Measurements from ENCODE around the gene GAST.

Gene GAST

DNA sequence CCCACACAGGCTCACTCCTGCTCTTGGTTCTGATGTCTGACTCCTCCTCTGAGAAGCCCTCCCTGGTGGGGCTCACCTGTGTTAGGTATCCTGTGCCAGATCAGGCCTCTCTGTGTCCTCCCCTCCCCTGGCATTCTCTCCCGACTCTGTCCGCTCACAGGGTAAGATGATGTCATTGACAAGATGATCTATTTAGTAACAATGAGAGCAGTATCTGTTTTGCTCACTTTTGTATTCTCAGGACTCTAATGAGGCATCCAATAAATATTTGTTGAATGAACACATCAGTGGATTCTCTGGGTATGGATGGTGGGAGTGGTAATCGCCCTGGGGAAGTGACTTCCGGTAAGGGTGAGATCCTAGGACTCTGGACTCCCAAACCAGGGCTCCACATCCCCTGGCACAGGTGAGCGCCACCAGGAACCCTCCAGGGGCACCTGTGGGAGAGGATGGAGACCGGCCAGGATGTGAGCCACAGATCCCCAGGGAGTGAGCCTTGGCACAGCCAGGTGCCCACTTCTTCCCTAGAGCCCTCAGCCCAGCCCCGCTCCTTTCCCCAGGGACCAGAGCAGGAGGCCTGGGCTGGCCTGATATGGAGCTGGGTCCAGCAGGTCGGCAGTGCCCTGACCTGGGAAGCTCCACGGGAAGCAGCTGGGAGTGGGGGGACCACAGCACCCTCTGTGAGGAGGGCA is 27.7 kb downstream of the GAST start:
- no peak for FAIRE-seq
- DNase-seq (ENCODE audit: low spot score) = peak; percentile 33

DNA sequence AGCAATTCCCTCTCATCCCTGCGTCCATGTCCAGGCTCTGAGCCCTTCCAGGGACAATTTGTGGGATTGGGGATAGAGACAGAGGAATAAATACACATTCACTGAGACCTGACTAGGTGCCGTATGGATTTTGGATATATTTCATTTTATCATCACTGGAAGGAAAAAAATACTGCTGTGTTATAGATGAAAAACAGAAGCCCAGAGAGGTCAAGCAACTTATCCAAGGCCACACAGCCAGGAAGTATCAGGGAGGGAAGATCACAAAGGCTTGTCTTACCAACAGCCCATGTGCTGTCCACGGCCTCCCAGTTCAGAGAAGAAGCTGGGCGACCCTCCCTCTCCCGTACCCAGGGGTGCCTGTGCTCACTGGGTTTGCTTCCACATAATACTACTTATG is 28.4 kb downstream of the GAST start:
- DNase-seq (ENCODE audit: low spot score) = no peak
- no peak for FAIRE-seq

DNA sequence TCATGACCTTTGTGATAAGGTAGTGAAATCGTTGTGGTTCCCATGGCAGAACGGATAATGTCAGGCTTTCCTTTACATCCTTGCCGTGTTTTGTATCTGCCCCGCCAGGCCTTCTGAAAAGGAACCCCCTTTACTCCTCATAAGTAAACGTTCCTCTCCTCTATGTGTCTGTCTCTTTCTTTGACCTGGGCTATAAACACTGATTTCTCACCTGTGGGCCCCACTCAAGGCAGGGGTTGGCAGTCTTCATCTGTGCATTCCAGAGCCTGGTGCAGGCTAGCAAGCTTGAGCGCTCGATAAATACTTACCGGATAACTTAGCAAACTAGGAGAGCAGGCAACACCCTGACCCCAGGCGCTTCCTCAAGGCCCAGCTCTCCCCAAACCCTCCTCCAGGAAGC is 29.6 kb downstream of the GAST start:
- FAIRE-seq (no peak), DNase-seq (ENCODE audit: low spot score) (no peak)

DNA sequence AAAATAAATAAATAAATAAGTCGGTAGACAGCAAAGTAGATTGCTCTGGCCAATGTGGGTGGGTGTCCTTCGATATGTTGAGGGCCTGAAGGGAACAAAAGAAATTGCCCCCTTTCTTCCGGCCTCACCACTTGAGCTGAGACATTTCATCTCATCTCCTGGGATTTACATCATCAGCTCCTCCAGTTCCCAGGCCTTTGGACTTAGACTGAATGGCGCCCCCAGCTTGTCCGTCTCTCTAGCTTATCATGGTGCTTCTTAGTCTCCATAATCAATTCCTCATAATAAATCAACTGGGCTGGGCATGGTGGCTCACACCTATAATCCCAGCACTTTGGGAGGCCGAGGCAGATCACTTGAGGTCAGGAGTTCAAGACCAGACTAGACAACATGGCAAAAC is 36.1 kb downstream of the GAST start:
- no peak for DNase-seq (ENCODE audit: low spot score)

DNA sequence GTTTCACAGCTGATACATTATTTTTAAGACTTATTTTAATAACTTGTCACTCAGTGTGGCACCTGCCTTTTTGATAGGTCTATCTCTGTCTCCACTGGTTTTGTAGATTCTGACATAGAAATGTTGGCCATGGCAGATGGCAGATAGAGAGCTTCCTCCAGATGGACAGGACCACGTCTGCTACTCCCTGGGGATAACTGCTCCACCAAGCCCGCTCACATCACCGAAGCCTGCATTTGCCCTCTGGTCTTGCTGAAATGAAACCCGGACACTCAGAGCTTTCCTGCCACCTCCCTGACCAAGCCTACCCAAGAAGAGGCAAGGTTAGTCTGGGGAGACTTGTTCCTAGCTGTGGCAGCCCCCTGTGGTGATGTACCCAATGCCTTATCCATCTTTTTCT is 38.7 kb downstream of the GAST start:
- FAIRE-seq (no peak), DNase-seq (ENCODE audit: low spot score) (no peak)

More for the DNA sequence above, 36.1 kb downstream of the GAST start:
- no peak for FAIRE-seq

DNA sequence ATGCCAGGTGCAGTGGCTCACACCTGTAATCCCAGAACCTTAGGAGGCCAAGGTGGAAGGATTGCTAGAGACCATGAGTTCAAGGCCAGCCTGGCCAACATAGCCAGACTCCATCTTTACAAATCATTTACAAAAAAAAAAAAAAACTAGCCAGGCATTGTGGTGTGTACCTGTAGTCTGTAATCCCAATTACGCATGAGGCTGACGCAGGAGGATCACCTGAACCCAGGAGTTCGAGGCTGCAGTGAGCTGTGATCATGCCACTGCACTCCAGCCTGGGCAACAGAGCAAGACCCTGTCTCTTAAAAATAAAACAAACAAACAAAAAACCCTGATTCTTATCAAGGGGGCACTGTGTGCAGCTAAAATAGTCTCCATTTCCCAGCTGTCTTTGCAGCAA is 39.2 kb downstream of the GAST start:
- DNase-seq (ENCODE audit: low spot score) = no peak
- FAIRE-seq = no peak

DNA sequence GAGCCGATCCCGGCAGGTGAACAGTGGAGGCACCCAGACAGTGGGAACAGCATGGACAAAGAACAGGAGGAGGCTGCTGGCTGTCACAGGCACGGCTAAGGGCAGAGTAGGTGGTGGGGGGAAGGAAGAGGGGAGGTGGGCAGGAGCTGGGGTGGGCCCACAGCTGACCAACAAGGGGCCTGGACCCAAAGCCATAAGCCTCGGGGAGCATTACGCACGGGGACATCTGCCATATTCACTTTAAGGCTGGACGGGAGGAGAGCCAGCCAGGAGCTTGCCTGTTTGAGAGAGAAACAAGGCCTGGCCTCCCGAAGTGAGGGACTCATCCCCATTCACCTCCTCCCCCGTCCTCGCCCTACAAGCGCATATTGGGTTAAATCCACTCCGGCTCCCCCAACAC is 41.9 kb downstream of the GAST start:
- FAIRE-seq (no peak), DNase-seq (ENCODE audit: low spot score) (no peak)

DNA sequence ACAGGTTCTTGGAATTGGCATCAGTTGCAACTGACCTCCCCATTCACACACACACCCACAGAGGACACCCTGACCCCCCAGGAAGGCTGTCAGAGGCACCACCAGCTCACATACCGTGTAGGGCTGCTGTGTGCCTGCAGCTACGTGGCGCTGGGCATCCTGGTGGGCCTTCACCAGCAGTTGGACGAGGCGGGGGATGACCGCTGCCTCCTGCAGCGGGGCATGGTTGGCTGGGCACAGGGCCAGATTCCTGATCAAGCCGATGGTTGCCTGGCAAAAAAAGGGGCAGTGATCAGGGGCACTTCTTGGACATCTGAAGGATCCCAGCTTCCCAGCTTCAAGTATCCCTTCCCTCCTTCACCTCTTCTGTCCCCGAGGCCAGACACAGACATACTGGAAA is 46.5 kb downstream of the GAST start:
- FAIRE-seq = no peak
- DNase-seq (ENCODE audit: low spot score) = no peak

DNA sequence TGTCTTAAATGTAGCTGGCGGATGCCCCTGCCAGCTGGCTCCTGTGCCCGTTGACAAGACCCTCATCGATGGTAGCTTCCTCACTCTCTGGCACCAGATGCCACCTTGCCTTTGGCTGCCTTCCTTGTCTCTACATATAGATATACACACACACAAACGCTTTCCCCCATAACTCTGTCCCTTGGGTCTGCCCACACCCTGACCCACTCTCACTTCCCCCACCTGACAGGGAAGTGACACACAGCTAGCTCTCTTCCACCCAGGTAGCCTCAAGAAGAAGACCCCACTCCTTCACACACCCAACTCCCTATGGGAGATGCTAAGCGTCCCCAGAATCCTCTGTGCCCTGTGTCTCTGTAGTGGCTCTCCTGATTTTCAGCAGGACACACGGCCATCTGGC is 48.7 kb downstream of the GAST start:
- DNase-seq (ENCODE audit: low spot score) (no peak), FAIRE-seq (no peak)

DNA sequence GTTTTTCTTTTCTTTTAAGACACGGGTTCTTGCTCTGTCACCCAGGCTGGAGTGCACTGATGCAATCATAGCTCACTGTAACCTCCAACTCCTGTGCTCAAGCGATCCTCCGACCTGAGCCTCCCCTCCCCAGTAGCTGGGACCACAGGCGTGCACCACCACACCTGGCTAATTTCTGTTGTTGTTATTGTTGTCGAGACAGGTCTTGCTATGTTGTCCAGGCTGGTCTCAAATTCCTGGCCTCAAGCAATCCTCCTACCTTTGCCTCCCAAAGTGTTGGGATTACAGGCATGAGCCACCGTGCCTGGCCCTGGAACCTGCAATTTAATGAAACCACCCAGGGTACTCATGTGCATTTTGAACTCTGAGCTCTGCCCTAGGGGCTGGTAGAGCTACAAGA is 50.3 kb downstream of the GAST start:
- no peak for FAIRE-seq
- no peak for DNase-seq (ENCODE audit: low spot score)

DNA sequence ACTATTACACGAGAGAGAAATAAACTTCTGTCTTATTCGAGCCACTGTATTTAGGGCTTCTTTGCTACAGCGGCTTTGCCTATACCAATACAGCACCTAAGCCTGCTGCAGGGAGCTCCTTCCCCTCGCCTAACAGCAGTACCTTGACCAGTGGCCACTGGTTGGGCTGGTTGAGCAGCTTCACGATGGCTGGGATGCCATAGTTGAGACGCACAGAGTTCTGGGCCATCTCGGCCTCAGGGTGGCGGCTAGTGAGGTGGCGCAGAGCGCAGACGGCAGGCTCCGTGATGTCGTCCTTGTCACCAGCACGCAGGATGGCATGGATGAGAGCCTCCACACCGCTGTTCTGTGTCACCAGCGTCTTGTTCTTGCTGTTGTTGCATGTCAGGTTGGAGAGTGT is 50.7 kb downstream of the GAST start:
- no peak for DNase-seq (ENCODE audit: low spot score)
- FAIRE-seq = no peak

DNA sequence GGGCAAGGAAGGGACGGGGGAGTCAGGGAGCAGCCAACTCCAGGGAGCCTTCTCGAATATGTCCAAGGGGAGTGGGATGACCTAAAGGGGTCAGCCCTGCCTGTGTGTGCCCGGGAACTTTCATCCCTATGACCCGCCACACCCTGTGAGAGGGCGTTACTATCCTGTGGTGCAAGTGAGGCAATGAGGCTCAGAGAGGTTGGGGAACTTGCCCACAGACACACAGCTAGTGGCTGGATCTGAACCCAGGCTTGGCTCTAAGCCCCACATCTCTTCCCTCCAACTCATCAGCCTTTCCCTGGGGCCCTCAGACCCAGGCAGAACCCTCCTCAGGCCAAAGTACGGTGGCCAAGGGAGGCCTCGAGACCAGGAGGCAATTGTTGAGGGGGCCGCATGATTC is 51.2 kb downstream of the GAST start:
- DNase-seq (ENCODE audit: low spot score) = no peak
- FAIRE-seq = no peak
